Measurements from ENCODE around the gene GNA15.

GNA15 gene

GRCh38 chr19:3110126-3110825 lies 25.6 kb upstream of the GNA15 start:
- intact Hi-C loops (cut with DNase I; ENCODE audit: low total_unique reads) = loop anchor here (5.0 kb wide), 1 partner anchor 38 kb away; no protein-coding TSS in a partner anchor
- no peak for TF ChIP-seq CTCF (IDR thresholded peaks at IDR 0.05)
- H3K9me3 ChIP-seq = no peaks in the 10 kb centered on the region
- H3K4me1 ChIP-seq = peaks cover 0 to 19% (median 7%) of the 10 kb centered on the region in 4 donors
- H3K4me3 ChIP-seq = no peak overlapping the region
- DNase-seq = no peak
- H3K27ac ChIP-seq = no peak overlapping the region
- no peaks in the 10 kb centered on the region for H3K27me3 ChIP-seq
- peaks cover 11 to 55% (median 44%) of the 10 kb centered on the region in 3 donors for H3K36me3 ChIP-seq

- H3K27ac ChIP-seq = no peak overlapping the region
- H3K27me3 ChIP-seq = no peaks in the 10 kb centered on the region
- H3K36me3 ChIP-seq = peaks cover 11 to 67% (median 48%) of the 10 kb centered on the region in 3 donors
- no peak for TF ChIP-seq CTCF (IDR thresholded peaks at IDR 0.05)
- intact Hi-C loops (cut with DNase I; ENCODE audit: low total_unique reads) = loop anchor here (5.0 kb wide), 1 partner anchor 39 kb away; no protein-coding TSS in a partner anchor
- no peak overlapping the region for H3K4me3 ChIP-seq
- H3K4me1 ChIP-seq = peaks cover 0 to 19% (median 6%) of the 10 kb centered on the region in 4 donors
- DNase-seq = no peak
- no peaks in the 10 kb centered on the region for H3K9me3 ChIP-seq
Measured at GRCh38 chr19:3111586-3112247, 24.1 kb upstream of the GNA15 start.

GRCh38 chr19:3112375-3113099 lies 23.3 kb upstream of the GNA15 start:
- peaks cover 0 to 12% (median 6%) of the 10 kb centered on the region in 4 donors for H3K4me1 ChIP-seq
- H3K36me3 ChIP-seq = peaks cover 11 to 75% (median 54%) of the 10 kb centered on the region in 3 donors
- H3K27me3 ChIP-seq = no peaks in the 10 kb centered on the region
- H3K4me3 ChIP-seq = no peak overlapping the region
- TF ChIP-seq CTCF (IDR thresholded peaks at IDR 0.05) = no peak
- DNase-seq = no peak
- H3K27ac ChIP-seq = no peak overlapping the region
- no peaks in the 10 kb centered on the region for H3K9me3 ChIP-seq
- intact Hi-C loops (cut with DNase I; ENCODE audit: low total_unique reads) = loop anchor here (5.0 kb wide), 1 partner anchor 40 kb away; no protein-coding TSS in a partner anchor

- DNase-seq = no peak
- no peak overlapping the region for H3K27ac ChIP-seq
- no peak overlapping the region for H3K4me3 ChIP-seq
- no peaks in the 10 kb centered on the region for H3K27me3 ChIP-seq
- intact Hi-C loops (cut with DNase I; ENCODE audit: low total_unique reads) = loop anchor here (5.0 kb wide), 1 partner anchor 41 kb away; no protein-coding TSS in a partner anchor
- TF ChIP-seq CTCF (IDR thresholded peaks at IDR 0.05) = no peak
- peaks cover 19 to 83% (median 57%) of the 10 kb centered on the region in 3 donors for H3K36me3 ChIP-seq
- no peaks in the 10 kb centered on the region for H3K9me3 ChIP-seq
- H3K4me1 ChIP-seq = peaks cover 0 to 9% (median 6%) of the 10 kb centered on the region in 4 donors
Measured at GRCh38 chr19:3113100-3114017, 22.5 kb upstream of the GNA15 start.

Data from tibial artery (tissue), 4 donors.